K562 (cell line): Measurements from ENCODE around the gene VILL. TPM values are rescaled to one million over a fixed set of nuclear protein-coding genes. Genes with fewer than 3 reads are reported as not detected.

Experiments
- ATAC-seq: fragments of 200-7000 bp; cut with Tn5 transposase; 3 replicates; pipeline ENCODE4 v1.9.1; 2020; ENCODE audit warnings: moderate library complexity
- BruUV-seq: library from RNA; stranded (reverse); fragments of 400-500 nt; replicated peaks from 2 replicates; lab custom pipeline; 2021; lab: Mats Ljungman, UMichigan
- CTCF ChIA-PET: fragments of 300-600 bp; formaldehyde crosslinking; extraction: SDS; loops from one replicate; lab custom pipeline; 2021; ENCODE audit warnings: low intra/inter-chr PET ratio; lab: Yijun Ruan, JAX
- POLR2A ChIA-PET: fragments of 300-600, 350-650 bp; sonication (Branson Sonifier 250); formaldehyde crosslinking; extraction: SDS; loops from one replicate; lab custom pipeline; 2021; ENCODE audit warnings: antibody characterized with exemption, inconsistent platforms; lab: Yijun Ruan, JAX
- DNase-seq, 4 experiments: peaks; one replicate each; pipeline versions ENCODE4 v3.0.0 to v3.0.0-alpha.2; 2011 to 2018; ENCODE audit warnings: low spot score in 3 of 4, mixed read lengths in 3 of 4; ENCODE audit errors: extremely low read depth in 1 of 4
- FAIRE-seq: peaks from 2 replicates; lab custom pipeline; 2011; peaks lifted over from hg19 to GRCh38; lab: Jason Lieb, UNC
- H2AFZ ChIP-seq: 2 replicates; pipeline ENCODE4 v1.6.0; 2011; ENCODE audit warnings: low read depth, low read length, control low read depth, inconsistent platforms
- H3K27ac ChIP-seq: fragments of 200-600 bp; 3 replicates; pipeline ENCODE4 v1.8.0; 2011; ENCODE audit warnings: low read depth, mild to moderate bottlenecking, control low read depth, inconsistent platforms, low read length, moderate library complexity, mixed read lengths; ENCODE audit errors: extremely low read depth
- H3K27me3 ChIP-seq, 2 experiments: fragments of 300-600 bp in 1 of 2; 2 replicates in 1 of 2; 3 replicates in 1 of 2; pipeline versions ENCODE4 v1.6.0 to v1.8.0; 2011; ENCODE audit warnings: inconsistent platforms in 2 of 2, low read length in 2 of 2, mild to moderate bottlenecking in 1 of 2, mixed read lengths in 1 of 2, moderate library complexity in 1 of 2; ENCODE audit not compliant: control insufficient read depth in 2 of 2, insufficient read depth in 2 of 2
- H3K36me3 ChIP-seq: fragments of 300-600 bp; 3 replicates; pipeline ENCODE4 v1.8.0; 2011; ENCODE audit warnings: mild to moderate bottlenecking, low read length, inconsistent platforms; ENCODE audit not compliant: control insufficient read depth, insufficient read depth
- H3K4me1 ChIP-seq, 2 experiments: fragments of 200-600 bp in 1 of 2; replicated peaks in 1 of 2; 2 replicates in 1 of 2; 3 replicates in 1 of 2; pipeline versions ENCODE4 v1.5.1 to v1.8.0; 2011; ENCODE audit warnings: inconsistent platforms in 2 of 2, low read length in 2 of 2, mild to moderate bottlenecking in 1 of 2, mixed read lengths in 1 of 2, moderate library complexity in 1 of 2; ENCODE audit not compliant: control insufficient read depth in 2 of 2, insufficient read depth in 2 of 2
- H3K4me2 ChIP-seq: 2 replicates; pipeline ENCODE4 v1.6.1; 2011; ENCODE audit warnings: low read length, control low read depth, inconsistent platforms, mixed read lengths; ENCODE audit not compliant: insufficient read depth
- H3K4me3 ChIP-seq: fragments of 200-600 bp; sonication (generic), shearing (Covaris generic); 2 replicates; pipeline ENCODE4 v1.5.1; 2016; ENCODE audit warnings: control low read depth, inconsistent platforms
- H3K79me2 ChIP-seq: fragments of 200-600 bp; 3 replicates; pipeline ENCODE4 v1.8.0; 2011; ENCODE audit warnings: low read length, inconsistent platforms; ENCODE audit not compliant: control insufficient read depth, insufficient read depth
- H3K9ac ChIP-seq, 2 experiments: 2 replicates each; pipeline versions ENCODE4 v1.6.0 to v1.6.1; 2011; ENCODE audit warnings: low read depth in 2 of 2, low read length in 2 of 2, control low read depth in 1 of 2, inconsistent platforms in 1 of 2, mild to moderate bottlenecking in 1 of 2, mixed read lengths in 1 of 2; ENCODE audit not compliant: insufficient read depth in 1 of 2
- H3K9me1 ChIP-seq: one replicate; pipeline ENCODE4 v1.6.0; 2011; ENCODE audit warnings: inconsistent platforms, mild to moderate bottlenecking, low read length, moderate library complexity; ENCODE audit not compliant: control insufficient read depth, insufficient read depth
- H3K9me3 ChIP-seq: replicated peaks from 2 replicates; pipeline ENCODE4 v1.5.1; 2011; ENCODE audit warnings: low read depth, low read length, inconsistent platforms; ENCODE audit not compliant: control insufficient read depth, insufficient read depth
- H4K20me1 ChIP-seq: replicated peaks from 2 replicates; pipeline ENCODE4 v1.6.1; 2011; ENCODE audit warnings: low read length, inconsistent platforms, mixed read lengths; ENCODE audit not compliant: control insufficient read depth, insufficient read depth
- AFF4 ChIP-seq: sonication (generic); formaldehyde crosslinking; IDR thresholded peaks from 2 replicates; pipeline ENCODE4 v1.8.0; 2023; ENCODE audit warnings: mild to moderate bottlenecking, missing genetic modification reagents
- ETV1 ChIP-seq: fragments of 450-650 bp; conservative IDR thresholded peaks from 2 replicates; pipeline ENCODE4 v1.6.1; 2016; ENCODE audit warnings: missing genetic modification characterization, control low read depth, low read depth, missing compliant biosample characterization
- ETV6 ChIP-seq, 3 experiments: fragments of 150-350 bp in 1 of 3; sonication (generic) in 1 of 3; formaldehyde crosslinking in 1 of 3; IDR thresholded peaks; 2 replicates each; pipeline versions ENCODE4 v1.6.1 to v1.8.0; 2014 to 2022; ENCODE audit warnings: borderline replicate concordance in 2 of 3, low read depth in 2 of 3, antibody characterized with exemption in 1 of 3, low read length in 1 of 3, mild to moderate bottlenecking in 1 of 3, missing genetic modification reagents in 1 of 3
- ZNF12 ChIP-seq: sonication (generic); formaldehyde crosslinking; IDR thresholded peaks from 2 replicates; pipeline ENCODE4 v1.4.0; 2020; ENCODE audit warnings: mild to moderate bottlenecking, missing genetic modification reagents
- ZNF318 ChIP-seq, 2 experiments: fragments of 450-650 bp; IDR thresholded peaks; 2 replicates each; pipeline ENCODE4 v1.6.1; 2016; ENCODE audit warnings: mild to moderate bottlenecking in 2 of 2, borderline replicate concordance in 1 of 2, low read depth in 1 of 2, moderate library complexity in 1 of 2
- ZNF699 ChIP-seq: fragments of 250-450 bp; sonication (Bioruptor Pico); IDR thresholded peaks from 2 replicates; pipeline ENCODE4 v1.8.0; 2021; ENCODE audit warnings: mild to moderate bottlenecking, moderate library complexity; ENCODE audit not compliant: insufficient replicate concordance
- ZNF766 ChIP-seq: fragments of 200-800 bp; sonication (Bioruptor generic); conservative IDR thresholded peaks from 2 replicates; pipeline ENCODE4 v1.6.1; 2016; ENCODE audit warnings: missing genetic modification characterization, missing compliant biosample characterization
- WGBS: fragments of 100-300 bp; shearing (Covaris generic); methylation state at CpG from one replicate; pipeline ENCODE4 v1.1.6; 2016; ENCODE audit warnings: low coverage, mixed read lengths; ENCODE audit not compliant: insufficient coverage; ENCODE audit errors: missing lambda C conversion rate; 5-methylcytosine and 5-hydroxymethylcytosine counted together
- in situ Hi-C: fragments of 300-500 bp; cut with MboI; formaldehyde crosslinking; loops from 4 replicates; pipeline ENCODE4 v1.15.0; 2018; ENCODE audit warnings: inconsistent platforms, mixed read lengths
- intact Hi-C: fragments of 100-400 bp; cut with micrococcal nuclease; formaldehyde crosslinking; loops from 2 replicates; pipeline ENCODE4 v1.14.2; 2022
- polyA plus RNA-seq, 8 experiments: library from polyadenylated mRNA; depleted of rRNA in 4 of 8; stranded (reverse) in 5 of 8; unstranded in 3 of 8; fragments of >200 nt; fragmentation: Nextera tagmentation in 2 of 8; fragmentation: Illumina TruSeq in 1 of 8; extraction: Ambion mirVana in 2 of 8; extraction: Trizol in 1 of 8; gene quantifications; 2 replicates each; pipeline versions ENCODE4 v1.2.1 to v1.2.3, GENCODE V29; 2011 to 2014; ENCODE audit warnings: inconsistent platforms in 1 of 8, missing spikeins in 1 of 8
- total RNA-seq, 7 experiments: library from RNA; depleted of rRNA in 6 of 7; stranded (reverse); fragments of >200 nt in 6 of 7; fragmentation: Illumina TruSeq in 2 of 7; extraction: Trizol in 2 of 7; gene quantifications; 2 replicates each; pipeline versions ENCODE4 v1.2.1 to v1.2.3, GENCODE V29; 2011 to 2021; ENCODE audit warnings: low replicate concordance in 1 of 7

Gene VILL
- total and polyA plus RNA-seq, 9 of the 15 experiments (the other 6 are each of a cell fraction or from before 2014, with no cell fraction given) = 0.11 to 16.0 (median 8.8) TPM

GRCh38 chr3:38039101-38039898, 48.7 kb downstream of the VILL start, which contains the start of gene DLEC1:
TSS of gene DLEC1 (plus strand) at chr3:38039208. CDS start at chr3:38039226, 18 bp downstream.
- POLR2A ChIA-PET = no interaction called here
- ATAC-seq (peak; percentile 51), DNase-seq (peak in 2 of 4 experiments; percentile 56 to 61), FAIRE-seq (no peak)
- CTCF ChIA-PET = interaction anchor here (0.7 to 1.1 kb wide), 2 partner anchors 35 to 440 kb away, joined by 3 read pairs; no protein-coding TSS in a partner anchor
- Histone ChIP-seq H3K9ac (peak within 1 kb of the TSS in 1 of 2 experiments; percentile 37; a peak in 1 of 4 replicates), H4K20me1 (no peaks in the 10 kb centered on the region), H3K4me3 (no peak within 1 kb of the TSS), H3K79me2 (no peaks in the 10 kb centered on the region), H3K27me3 (peaks cover 13 to 41% of the 10 kb centered on the region in 2 experiments; a peak in 4 of 5 replicates), H3K36me3 (no peaks in the 10 kb centered on the region), H3K9me3 (no peaks in the 10 kb centered on the region), H3K9me1 (no peaks in the 10 kb centered on the region), H3K4me2 (peak within 1 kb of the TSS; percentile 12), H3K4me1 (peaks cover 4 to 9% of the 10 kb centered on the region in 2 experiments; a peak in 4 of 5 replicates), H3K27ac (no peak within 1 kb of the TSS), H2AFZ (peak within 1 kb of the TSS; percentile 60)
- in situ Hi-C loops (no loop called here), intact Hi-C loops (no loop called here)
- no TSS peak for BruUV-seq
- 35% methylated on average over 67 of the region's 67 CpGs for WGBS
- TF ChIP-seq ZNF318 (IDR thresholded peaks at IDR 0.05; ENCODE audit: borderline replicate concordance in 1 of 2, low read depth in 1 of 2) (no peak), ZNF699 (CRISPR knock-in tag) (no peak), ETV6 (IDR thresholded peaks at IDR 0.05; ENCODE audit: borderline replicate concordance in 1 of 2, low read depth in 2 of 2, low read length in 1 of 2) (no peak), ETV6 (CRISPR knock-in tag; IDR thresholded peaks at IDR 0.05; ENCODE audit: borderline replicate concordance) (no peak), ETV1 (tag) (peak; percentile 42), ZNF12 (CRISPR knock-in tag) (no peak), ZNF766 (CRISPR knock-in tag) (no peak), AFF4 (no peak)
